Urothelium cell line (cell line): ENCODE measurements around the gene PLEKHO1.
A peak's percentile ranks its signal among the peaks of the same experiment; 100 is the strongest.

Source experiments
- DNase-seq: peaks from one replicate; pipeline ENCODE4 v3.0.0; 2011; ENCODE audit warnings: low spot score, mixed read lengths
- FAIRE-seq: peaks from 2 replicates; lab custom pipeline; 2011; peaks lifted over from hg19 to GRCh38; lab: Jason Lieb, UNC

Gene PLEKHO1

DNA sequence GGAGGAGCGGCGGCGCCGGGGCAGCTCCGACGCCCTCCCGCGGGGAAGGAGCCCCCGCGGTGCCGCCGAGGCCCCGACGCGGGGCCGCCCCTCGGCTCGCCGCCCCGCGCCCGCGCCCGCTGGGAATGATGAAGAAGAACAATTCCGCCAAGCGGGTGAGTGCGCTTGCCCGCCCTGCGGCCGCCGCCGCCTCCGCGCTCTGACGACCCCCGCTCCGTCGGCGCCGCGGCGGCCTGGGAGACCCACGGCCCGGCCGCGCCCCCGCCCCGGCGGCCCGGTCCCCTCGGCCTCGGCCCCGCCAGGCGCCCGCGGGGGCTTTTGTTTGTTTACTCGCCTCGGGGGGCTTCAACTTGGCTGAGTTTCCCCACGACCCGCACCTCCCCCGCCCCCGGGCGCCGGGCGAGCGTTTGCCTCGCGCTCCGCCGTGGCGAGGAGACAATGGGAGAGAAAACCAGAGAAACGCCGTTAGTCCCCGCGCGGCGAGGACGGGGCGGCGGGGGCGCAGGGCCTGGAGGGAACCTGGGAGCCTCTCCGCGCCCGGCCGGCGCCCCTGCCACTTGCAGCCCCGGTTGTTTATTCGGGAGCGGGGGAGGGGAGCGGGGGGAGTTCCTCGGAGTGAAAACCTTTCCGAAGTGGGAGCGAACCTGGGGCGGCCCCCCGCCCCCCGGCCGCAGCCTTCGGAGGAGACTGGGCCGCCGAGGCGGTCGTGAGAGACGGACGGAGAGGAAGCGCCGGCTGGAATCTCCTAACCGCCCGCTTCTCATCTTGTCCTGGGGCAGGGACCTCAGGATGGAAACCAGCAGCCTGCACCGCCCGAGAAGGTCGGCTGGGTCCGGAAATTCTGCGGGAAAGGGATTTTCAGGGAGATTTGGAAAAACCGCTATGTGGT, 661 bp downstream of the PLEKHO1 start:
- peak; percentile 46 for DNase-seq
- no peak for FAIRE-seq

DNA sequence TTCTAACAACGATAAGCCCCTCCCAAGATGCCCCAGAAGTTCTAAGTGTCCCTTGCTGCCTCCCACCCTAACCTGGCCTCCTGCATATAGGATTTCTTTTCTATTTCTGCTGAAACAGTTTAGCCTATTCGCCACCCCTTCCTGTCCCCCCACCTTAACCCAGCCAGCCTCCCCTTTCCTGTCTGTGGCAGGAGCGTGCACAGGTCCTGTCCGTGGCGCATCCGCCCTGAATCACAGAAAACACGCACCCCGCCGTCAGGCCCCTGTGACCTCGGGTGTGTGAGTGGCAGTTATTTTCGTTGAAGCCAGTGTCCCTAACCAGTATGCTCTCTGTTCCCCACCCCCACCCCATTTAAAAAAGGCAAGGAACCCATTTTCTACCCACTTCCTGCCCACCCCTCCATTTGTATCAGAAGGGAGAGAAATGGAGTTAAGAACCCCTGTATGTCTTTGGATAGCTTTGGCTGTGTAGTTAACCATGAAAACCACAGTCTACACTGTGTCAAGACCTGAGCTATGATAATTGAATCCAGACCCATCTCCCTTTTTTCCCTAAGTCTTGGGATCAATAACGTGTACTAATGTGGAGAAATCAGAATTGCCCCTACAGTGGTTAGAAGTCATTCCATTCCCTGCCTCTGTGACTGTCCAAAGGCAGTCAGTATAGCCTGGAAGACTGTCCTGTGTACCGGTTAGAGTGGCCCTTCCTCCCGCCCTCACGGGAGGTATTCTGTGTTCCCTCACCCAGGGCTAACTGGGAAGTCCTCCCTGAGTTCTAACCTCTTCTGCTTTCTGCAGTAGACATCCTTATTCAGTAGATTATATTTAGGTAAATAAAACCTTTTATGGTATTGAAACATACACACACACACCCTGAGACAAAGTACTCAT, 1.8 kb downstream of the PLEKHO1 start:
- DNase-seq = no peak

DNA sequence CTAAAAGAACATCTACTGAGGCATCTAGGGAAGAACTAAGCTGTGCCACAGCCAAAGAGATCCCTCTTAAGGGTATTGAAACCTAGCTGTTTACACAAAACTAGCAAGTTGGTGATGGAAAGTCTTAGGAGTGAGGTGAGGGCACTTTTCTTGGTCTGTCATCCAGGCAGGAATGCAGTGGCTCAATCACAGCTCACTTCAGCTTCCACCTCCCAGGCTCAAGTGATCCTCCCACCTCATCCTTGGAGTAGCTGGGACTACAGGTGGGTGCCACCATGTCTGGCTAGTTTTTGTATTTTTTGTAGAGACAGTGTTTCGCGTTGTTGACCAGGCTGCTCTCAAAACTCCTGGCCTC, 2.4 kb downstream of the PLEKHO1 start:
- DNase-seq (no peak), FAIRE-seq (no peak)

More for the DNA sequence above, 1.8 kb downstream of the PLEKHO1 start:
- no peak for FAIRE-seq

DNA sequence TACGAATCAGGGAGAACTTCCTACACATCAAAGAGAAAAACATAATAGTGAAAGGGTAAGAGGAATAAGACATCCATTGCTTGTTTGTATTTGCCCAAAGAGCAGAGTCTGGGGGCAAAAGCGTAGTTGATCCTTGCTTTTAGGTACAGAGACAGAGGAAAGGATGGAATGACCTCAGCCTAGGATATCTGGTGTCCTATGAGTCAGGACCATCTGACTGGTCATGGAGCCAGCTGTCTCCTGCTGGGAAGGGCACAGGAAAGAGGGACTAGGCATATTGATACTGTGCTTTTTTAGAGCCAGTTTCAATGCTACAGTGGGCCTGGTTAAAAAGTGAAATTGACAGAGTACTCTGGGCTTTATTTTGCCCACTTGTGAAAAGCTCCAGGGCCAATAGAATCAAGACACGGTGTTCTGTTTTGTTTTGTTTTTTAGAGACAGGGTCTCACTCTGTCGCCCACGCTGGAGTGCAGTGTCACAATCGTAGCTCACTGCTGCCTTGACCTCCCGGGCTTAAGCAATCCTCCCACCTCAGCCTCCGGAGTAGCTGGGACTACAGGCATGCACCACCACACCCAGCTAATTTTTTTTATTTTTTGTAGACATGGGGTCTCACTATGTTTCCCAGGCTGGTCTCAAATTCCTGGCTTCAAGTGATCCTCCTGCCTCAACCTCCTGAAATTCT, 3.2 kb downstream of the PLEKHO1 start:
- DNase-seq = peak; percentile 40
- FAIRE-seq = no peak

DNA sequence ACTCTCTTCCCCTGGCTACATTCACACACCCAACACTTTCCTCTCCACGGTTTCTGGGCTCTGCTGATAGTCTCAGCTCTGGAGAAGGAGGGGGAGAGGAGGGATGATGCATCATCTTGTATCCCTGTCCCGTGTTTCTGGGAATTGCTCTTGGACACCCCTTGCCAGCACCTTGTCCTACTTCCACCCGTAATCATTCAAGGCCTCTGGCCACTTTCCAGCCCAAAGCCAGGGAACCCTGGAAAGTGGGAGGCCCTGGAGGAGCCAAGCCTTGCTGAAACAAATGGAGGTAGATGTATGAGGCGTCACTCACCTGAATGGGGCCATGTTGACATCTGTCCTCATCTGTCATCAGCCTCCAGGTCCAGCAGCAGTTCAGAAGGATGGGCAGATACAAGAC, 4.4 kb downstream of the PLEKHO1 start:
- FAIRE-seq (no peak), DNase-seq (no peak)

DNA sequence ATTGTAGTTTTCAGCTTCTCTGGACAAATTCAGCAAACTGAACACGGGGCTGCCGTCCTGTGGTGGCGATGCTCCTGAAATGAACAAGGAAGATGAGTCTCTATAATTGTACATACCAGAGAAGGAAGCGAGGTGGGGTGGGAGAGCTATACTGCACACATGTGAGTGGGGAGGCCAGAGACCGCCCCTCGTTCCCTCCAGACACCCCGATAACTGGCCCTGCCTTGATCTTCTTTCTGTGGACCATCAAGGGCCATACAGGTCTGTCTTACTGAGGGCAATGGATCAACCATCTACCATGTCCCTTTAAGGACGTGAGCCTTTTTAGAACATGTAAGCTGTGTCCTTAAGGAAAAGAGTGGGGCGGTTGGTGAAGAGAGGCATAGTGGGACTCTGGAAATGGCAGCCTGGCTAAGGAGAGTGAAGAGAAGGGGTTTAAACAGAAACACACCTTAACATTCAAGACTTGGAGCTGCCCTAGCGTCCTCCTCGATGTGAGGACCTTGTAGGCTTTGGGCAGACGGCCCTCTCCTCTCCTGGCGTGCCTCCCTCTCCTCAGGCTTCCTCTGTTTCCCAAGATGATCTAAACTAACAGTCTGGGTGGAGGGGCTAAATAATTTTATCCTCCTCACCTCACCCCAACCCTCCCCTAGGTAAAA, 5.8 kb downstream of the PLEKHO1 start:
- DNase-seq (no peak), FAIRE-seq (no peak)

DNA sequence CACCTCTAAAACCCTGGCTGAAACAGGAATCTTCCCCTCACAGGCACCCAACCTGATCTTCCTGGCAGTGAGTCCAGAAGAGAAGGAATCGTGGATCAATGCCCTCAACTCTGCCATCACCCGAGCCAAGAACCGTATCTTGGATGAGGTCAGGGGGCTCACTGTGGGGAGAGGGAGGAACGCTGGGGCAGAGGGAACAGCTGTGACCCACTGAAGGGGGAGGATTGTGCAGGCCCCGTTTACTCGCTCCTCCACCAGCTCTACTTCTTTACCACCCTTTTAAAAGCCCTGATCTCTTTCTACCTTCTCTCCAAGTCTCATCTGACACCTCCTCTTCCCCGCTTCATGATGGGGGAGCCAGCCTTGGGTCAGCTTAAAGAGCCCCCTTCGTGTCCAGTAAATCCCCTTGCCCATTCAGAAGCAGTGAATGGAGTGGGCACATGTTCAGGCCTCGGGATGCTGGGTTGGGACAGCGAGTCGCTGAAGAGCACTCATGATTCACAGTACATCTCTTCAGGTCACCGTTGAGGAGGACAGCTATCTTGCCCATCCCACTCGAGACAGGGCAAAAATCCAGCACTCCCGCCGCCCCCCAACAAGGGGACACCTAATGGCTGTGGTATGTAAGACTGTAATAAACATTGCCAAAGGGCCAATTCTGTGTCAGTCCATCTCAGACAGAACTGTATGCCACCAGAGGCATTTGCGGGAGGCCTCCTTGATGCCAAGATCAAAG, 7.3 kb downstream of the PLEKHO1 start:
- no peak for FAIRE-seq
- no peak for DNase-seq

DNA sequence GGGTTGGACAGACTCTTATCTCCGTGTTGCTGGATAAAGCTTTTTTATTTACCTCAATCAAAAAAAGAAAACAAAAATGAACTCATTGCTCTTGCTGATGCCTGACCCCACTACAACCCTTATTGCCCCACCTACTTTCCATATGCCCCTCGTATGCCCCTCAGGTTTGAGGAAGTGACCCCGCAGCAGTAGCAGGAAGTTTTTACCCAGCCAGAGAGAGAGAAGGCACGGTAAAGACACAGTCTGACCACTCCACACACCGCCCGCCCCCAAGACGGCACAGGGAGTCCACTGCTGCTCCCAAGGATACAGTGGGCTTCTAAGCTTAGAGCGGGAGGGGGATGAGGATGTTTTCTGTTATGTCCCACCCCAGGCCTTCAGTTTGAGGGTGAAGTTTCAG, 9.8 kb downstream of the PLEKHO1 start:
- DNase-seq (no peak), FAIRE-seq (no peak)

DNA sequence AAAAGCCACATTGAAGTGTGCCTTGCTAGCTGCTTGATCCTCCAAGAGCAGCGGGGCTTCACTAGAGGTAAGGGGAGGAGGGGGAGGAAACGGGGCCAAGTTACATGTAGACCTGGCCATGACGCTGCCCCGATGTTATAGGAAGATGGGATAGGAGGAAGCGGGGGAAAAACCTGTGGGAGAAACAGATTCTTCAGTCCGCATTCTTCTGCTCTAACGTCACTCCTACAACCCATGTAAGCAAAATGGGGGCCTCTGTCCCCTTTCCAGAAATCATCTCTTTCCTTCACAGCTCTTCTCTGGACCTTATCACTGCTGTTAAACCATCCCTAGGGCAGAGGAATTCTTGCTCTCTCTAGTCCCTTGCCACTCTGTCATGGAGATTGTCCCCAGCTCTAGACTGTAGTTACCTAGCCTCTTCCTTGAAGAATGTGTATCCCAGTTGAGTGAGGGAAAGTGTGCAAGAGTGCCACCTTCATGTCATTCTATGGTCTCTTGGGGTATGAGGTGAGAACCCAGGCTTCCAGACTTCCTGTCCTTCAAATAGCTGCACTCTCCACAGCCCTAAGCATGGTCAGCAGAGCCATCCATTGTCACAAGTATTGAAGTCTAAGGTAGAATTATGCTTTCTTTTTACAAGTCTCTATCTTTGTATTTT, 11.4 kb downstream of the PLEKHO1 start:
- FAIRE-seq (no peak), DNase-seq (no peak)

DNA sequence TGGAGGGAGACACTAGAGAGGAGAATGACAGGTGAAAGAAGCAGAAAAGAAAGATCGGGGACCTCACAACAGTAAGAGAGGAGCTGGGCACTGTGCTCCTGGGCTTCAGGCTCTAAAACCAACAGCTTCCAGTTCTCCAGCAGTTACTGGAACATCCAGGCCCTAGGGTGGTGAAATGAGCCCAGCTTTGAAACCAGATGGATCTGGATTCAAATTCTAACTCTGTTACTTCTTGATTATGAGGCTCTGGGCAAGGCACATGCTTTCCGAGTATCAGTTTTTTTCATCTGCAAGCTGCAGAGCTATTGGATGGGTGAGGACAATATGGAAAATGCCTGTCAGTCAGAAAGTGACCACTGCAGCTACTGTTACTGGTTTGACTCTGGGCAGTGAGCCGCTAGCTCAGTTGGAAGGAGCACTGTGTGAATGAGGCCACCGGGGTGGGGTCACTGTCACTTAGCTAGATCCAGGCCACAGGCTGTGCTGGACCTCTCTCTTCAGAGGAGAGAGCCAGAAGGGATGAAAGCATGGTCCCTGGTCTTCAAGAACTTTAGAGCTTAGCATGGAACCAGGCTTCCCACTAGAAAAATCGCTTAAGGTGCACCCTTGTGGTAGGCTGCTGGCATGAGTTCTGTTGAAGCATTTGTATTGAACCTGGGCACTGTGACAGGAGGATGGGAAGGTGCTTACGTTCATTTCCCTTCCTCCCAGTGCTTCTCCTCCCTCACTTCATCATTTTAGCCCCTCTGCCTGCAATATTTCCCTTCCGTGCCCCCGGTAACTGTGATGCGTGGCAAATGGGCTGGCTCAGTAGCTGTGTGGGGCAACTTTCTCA, 12.2 kb downstream of the PLEKHO1 start:
- DNase-seq (no peak), FAIRE-seq (no peak)

DNA sequence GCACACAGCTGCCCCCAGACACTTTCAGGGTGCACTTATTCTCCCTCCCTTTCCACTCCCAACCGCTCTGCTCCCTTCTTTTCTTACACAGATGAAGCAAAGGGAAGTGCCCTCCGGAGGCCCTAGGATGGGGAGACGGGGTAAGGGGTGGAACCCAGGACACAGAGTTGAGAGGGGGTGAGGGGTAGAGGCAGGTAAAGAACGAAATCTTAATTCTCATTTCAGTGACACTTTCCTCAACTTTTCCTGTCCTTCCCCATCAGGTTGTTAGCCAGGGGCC, 12.8 kb downstream of the PLEKHO1 start:
- FAIRE-seq = no peak
- no peak for DNase-seq

DNA sequence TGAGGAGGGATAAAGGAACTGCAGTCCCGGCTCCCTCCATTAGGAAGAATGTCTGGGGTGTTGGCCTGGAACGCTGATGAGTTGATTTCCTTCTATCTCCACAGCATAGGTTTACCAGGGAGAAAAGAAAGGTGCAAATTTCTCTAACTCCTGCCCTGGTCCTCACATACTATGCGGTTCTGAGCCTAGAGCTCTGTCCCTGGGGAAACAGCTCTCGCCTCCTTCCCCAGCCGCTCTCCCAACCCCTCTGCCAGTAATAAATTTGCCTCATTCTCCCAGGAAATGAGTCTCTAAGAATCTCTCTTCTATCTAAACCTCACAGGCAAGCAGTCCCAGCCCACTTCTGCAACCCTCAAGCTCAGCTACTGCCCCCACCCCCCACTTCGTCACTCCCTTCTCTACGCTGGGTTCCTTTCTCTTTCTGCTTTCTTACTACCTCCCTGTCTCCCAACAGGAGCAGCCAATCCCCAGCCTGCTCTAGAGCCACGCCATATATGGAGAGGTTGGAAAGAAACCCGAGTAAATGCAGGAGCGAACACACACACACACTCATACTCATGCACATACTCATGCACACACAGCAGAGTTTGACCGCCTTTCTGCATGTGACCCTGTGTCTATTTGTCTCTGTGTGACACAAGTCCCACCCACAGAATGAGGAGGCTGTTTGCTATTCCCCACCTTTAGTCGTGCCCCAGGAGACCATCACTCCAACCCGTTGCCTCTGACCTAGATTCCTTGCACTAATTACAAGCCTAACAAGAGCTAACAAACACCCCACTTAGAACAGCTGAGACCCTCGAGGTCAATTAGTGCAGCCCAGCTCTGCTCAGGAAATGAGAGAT, 13.4 kb downstream of the PLEKHO1 start:
- DNase-seq = peak; percentile 48
- no peak for FAIRE-seq

DNA sequence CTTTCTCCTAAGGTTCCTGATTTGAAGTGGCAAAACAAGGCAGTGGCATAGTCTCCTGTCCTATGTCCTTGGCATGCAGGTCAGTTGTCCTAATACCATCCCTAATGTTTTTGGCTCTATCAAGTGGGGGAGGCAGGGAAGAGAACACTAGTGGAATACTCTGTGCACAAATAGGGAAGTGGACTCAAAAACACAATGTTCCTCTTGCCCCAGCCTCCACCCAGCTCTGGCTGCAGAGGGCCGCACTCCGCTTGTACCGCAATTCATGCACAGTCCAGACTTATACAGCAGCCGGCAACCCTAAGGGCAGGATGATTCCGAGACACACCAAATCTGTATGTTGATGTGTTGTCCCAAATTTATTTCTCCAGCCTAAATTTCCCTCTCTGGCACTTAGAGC, 14.5 kb downstream of the PLEKHO1 start:
- DNase-seq (no peak), FAIRE-seq (no peak)

DNA sequence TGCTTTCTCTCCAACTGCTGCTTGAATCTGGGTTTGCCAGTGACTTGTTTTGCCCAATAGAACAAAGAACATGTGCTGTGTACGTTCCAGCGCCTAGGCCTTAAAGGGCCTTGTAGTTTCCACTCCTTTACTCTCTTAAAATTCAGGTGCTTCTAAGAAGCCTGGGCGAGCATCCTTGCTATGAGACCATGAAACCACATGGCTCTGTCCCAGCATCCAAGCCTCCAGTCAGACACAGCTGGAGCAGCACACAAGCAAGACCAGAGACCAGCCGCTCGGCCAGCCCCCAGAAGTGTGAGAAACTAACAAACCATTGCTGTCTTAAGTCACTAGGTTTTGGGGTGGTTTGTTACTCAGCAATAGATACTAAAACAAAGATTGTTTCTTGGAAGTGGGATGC, 15.1 kb downstream of the PLEKHO1 start:
- DNase-seq (no peak), FAIRE-seq (no peak)

DNA sequence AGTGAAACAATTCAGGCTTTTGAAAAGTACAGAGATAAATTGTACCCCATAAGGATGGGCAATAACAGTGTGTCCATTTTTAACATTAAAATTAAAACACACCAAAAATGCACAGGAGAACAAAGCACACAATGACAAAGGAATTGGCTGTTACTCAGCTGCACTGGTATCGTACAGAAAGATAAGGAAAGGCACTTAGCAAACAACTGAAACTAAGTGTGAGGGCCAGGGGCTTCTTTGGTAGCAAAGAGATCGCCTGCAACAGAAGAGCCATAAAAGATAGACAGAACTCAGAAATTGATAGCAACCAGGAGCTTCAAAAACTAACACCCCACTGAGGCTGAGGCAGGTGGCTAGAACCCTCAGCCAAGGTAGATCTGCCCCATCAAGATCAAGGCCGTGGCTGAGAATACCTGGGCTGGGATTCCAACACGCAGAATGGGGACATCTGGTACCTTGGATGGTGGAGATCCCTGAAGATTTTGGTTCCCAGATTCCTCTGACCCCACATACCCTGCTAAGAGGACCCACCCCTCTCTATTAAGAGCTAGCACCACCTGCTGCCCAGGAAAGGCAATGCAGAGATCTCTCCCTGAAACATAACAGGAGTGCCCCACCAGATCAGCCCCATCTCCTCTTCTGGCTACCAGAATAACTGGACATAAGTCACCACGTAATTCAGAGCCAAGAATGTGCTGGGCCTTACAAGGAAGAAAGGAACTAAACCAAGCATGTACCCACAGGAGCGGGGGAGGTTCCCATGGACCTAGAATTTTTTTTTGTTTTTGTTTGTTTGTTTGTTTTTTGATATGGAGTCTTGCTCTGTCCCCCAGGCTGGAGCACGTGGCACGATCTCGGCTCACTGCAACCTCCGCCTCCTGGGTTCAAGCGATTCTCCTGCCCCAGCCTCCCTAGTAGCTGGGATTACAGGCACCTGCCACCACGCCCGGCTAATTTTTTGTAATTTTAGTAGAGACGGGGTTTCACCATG, 16.2 kb downstream of the PLEKHO1 start:
- DNase-seq (peak; percentile 41), FAIRE-seq (no peak)

DNA sequence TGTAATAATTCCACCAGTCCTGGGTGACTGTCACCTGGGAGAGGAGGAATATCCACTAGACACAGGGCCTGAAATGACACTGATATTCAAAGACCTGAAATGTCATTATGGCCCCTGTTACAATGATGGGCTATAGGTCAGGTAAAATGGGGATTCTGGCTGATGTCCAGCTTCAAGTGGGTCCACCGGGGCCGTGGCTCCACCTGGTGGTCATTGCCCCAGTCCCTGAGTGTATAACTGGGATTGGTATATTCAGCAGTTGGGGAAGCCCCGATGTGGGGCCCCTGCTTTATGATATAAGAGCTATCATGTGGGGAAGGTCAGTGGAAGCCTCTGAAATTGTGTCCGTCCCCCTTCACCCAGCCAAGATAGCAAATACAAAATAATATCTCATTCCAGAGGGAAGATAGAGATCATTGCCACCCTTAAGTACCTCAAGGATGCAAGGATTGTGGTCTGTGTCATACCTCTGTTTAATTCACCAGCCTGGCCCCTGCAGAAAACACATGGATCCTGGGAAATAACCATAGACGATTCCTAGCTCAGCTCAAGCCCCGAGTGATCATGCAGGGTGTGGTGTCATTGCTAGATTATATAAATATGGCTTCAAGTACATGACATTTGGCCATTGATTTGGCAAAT, 19.4 kb downstream of the PLEKHO1 start:
- DNase-seq (peak; percentile 75), FAIRE-seq (no peak)
